Measurements from ENCODE around the gene WLS. TPM values are rescaled to one million over a fixed set of nuclear protein-coding genes. Genes with fewer than 3 reads are reported as not detected.

Gene WLS
- total RNA-seq, 1 donor from 2014 or later = not detected

GRCh38 chr1:68221001-68221979 is 11.0 kb downstream of the WLS start:
- ChIA-PET CTCF (no interaction called here), POLR2A (no interaction called here)
- no peak for TF ChIP-seq CTCF (IDR thresholded peaks at IDR 0.05)
- peaks cover 13% of the 10 kb centered on the region for H3K27me3 Mint-ChIP-seq
- no peak for ATAC-seq (ENCODE audit: low read depth)
- no peak overlapping the region for H3K4me3 Mint-ChIP-seq
- H3K9me3 Mint-ChIP-seq = no peaks in the 10 kb centered on the region
- H3K4me1 Mint-ChIP-seq = no peaks in the 10 kb centered on the region
- no peaks in the 10 kb centered on the region for H3K36me3 Mint-ChIP-seq (ENCODE audit: low read depth)
- intact Hi-C loops (cut with micrococcal nuclease) = no loop called here
- no peak for DNase-seq
- H3K27ac Mint-ChIP-seq = no peak overlapping the region

- ATAC-seq (ENCODE audit: low read depth) (no peak), DNase-seq (no peak)
- Mint-ChIP-seq H3K4me3 (no peak overlapping the region), H3K36me3 (ENCODE audit: low read depth) (no peaks in the 10 kb centered on the region), H3K27me3 (peaks cover 9% of the 10 kb centered on the region), H3K4me1 (no peaks in the 10 kb centered on the region), H3K9me3 (no peaks in the 10 kb centered on the region), H3K27ac (no peak overlapping the region)
- ChIA-PET CTCF (no interaction called here), POLR2A (no interaction called here)
- intact Hi-C loops (cut with micrococcal nuclease) = no loop called here
- TF ChIP-seq CTCF (IDR thresholded peaks at IDR 0.05) = no peak
These were observed 11.9 kb downstream of the WLS start for GRCh38 chr1:68220420-68220819.

GRCh38 chr1:68218490-68218889 is 13.8 kb downstream of the WLS start:
- intact Hi-C loops (cut with micrococcal nuclease) = no loop called here
- CTCF ChIA-PET = no interaction called here
- peaks cover 10% of the 10 kb centered on the region for H3K27me3 Mint-ChIP-seq

GRCh38 chr1:68217618-68218017 is 14.7 kb downstream of the WLS start:
- Mint-ChIP-seq H3K27me3 (peaks cover 11% of the 10 kb centered on the region), H3K4me3 (no peak overlapping the region), H3K36me3 (ENCODE audit: low read depth) (no peaks in the 10 kb centered on the region), H3K27ac (no peak overlapping the region), H3K9me3 (no peaks in the 10 kb centered on the region), H3K4me1 (no peaks in the 10 kb centered on the region)
- no peak for TF ChIP-seq CTCF (IDR thresholded peaks at IDR 0.05)
- DNase-seq (no peak), ATAC-seq (ENCODE audit: low read depth) (no peak)
- intact Hi-C loops (cut with micrococcal nuclease) = no loop called here
- CTCF ChIA-PET = no interaction called here
- POLR2A ChIA-PET = no interaction called here

More at GRCh38 chr1:68218490-68218889, 13.8 kb downstream of the WLS start:
- TF ChIP-seq CTCF (IDR thresholded peaks at IDR 0.05) = no peak
- Mint-ChIP-seq H3K36me3 (ENCODE audit: low read depth) (no peaks in the 10 kb centered on the region), H3K27ac (no peak overlapping the region), H3K9me3 (no peaks in the 10 kb centered on the region), H3K4me3 (no peak overlapping the region), H3K4me1 (no peaks in the 10 kb centered on the region)
- POLR2A ChIA-PET = no interaction called here
- ATAC-seq (ENCODE audit: low read depth) = no peak
- DNase-seq = no peak

- Mint-ChIP-seq H3K4me3 (no peak overlapping the region), H3K27ac (no peak overlapping the region), H3K4me1 (no peaks in the 10 kb centered on the region), H3K27me3 (peaks cover 11% of the 10 kb centered on the region), H3K36me3 (ENCODE audit: low read depth) (no peaks in the 10 kb centered on the region), H3K9me3 (no peaks in the 10 kb centered on the region)
- ChIA-PET POLR2A (no interaction called here), CTCF (no interaction called here)
- DNase-seq (no peak), ATAC-seq (ENCODE audit: low read depth) (no peak)
- no peak for TF ChIP-seq CTCF (IDR thresholded peaks at IDR 0.05)
- intact Hi-C loops (cut with micrococcal nuclease) = no loop called here
These were observed 15.2 kb downstream of the WLS start for GRCh38 chr1:68217060-68217554.
